NCI-H128 (cell line): ENCODE measurements around the gene MAGI1.

ENCODE experiments used
- DNase-seq: peaks from one replicate; lab custom pipeline; 2025; ENCODE audit not compliant: unreplicated experiment; lab: John Stamatoyannopoulos, UW

MAGI1 gene

DNA sequence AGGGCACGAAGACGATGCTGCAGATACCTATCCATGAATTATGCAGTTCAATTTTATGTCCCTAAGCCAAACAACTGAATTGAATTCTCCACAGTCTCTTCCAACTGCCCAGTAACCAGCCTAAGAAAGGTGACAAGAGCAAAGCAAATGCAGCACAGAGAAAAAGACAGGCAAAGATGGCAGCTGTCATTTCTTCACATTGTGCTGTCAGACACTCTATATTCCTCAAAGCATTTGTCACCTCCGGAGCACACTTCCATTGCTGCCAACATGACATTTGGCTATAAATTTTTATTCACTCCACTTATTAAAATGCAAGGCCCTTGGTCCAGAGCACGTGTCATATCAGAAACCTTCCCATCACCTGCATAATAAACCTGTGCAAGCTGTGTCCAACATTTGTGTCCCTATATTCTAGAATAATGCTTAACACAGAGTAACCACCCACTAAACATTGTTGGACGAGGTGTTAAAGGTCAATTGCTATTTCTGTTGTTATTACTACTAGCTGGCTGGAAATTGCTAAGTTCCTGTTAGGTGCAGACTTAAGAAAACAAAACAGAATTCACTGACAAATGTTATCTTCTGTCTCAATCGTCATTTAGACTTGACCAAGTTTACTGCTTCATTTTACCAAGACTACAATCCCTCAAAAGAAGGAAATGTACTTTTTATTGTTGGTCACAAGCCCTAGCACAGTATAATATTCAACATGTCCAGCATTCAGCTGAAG lies 89.7 kb downstream of the MAGI1 start:
- no peak for DNase-seq

DNA sequence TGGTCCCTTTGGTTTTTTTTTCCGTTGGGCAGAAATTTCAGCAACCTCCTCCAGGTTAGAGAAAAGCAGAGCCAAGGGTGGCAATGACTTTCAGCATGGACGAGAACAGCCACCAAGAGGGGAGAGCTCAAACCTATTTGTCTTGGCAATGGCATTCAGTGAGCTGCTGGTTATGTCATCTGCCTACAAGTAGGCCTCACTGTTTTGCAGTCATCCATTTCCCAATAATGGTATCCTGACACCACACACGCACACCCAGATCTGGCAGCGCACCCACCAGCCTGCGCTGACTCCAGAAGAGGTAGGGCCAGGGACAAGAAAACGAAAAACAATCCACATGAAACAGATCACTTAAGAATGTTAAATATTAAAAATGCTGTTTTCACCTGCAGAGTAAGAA lies 92.3 kb downstream of the MAGI1 start:
- DNase-seq: no peak

DNA sequence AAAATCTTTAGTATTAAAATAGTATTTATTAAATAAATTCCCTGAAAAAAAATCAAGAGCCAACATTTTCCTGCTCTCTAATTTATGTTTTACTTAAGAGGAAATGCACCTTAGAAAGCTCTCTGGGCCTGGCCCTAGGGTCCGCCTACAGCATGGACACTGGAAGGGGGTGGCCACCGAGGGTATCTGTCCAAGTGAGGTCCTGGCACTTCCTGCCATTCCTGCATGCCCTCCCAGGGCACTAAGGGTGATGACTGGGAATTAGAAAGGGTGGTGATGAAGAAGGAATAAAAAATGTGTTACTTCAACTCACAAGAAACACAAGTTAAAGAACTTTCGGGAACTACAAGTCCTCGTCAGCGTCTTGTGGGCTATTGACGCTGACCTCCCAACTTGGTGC lies 92.8 kb downstream of the MAGI1 start:
- no peak for DNase-seq

DNA sequence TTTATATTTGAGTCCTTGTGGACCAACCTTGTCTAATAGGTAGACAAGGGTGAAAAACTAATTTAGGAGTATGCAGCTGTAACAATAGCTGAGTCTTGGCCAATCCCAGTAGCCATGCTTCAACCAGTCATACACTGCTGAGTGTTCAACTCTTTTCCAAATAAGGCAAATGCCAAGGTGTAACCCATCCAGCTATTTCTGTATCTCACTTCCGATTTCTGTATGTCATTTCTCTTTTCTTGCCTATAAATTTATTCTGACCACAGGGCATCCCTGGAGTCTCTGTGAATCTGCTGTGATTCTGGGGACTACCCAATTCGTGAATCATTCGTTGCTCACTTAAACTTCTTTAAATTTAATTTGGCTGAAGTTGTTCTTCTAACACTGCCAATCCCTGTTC lies 93.2 kb downstream of the MAGI1 start:
- no peak for DNase-seq

GRCh38 chr3:65944252-65944651 lies 94.5 kb downstream of the MAGI1 start:
- DNase-seq: no peak

- no peak for DNase-seq
These were observed 98.9 kb downstream of the MAGI1 start for GRCh38 chr3:65939801-65940246.

DNA sequence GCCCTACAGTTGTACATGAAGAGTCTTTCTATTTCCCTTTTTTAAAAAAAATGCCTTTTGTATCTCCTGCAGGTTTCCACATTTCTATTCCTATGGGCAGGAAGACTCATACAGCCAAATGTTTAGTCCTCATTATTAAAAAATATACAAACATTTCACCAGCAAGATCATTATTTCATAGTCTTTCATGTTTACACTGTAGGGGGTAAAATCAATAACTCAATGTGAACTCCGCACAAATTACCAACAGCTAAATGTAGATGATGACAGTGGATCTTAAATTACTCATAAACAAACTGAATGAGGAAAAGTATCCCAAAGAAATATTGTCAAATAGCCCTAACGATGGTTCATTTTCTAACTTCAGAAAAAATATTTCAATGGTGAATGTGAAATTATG lies 99.5 kb downstream of the MAGI1 start:
- DNase-seq: no peak

GRCh38 chr3:65938676-65939075 lies 100.0 kb downstream of the MAGI1 start:
- no peak for DNase-seq

DNA sequence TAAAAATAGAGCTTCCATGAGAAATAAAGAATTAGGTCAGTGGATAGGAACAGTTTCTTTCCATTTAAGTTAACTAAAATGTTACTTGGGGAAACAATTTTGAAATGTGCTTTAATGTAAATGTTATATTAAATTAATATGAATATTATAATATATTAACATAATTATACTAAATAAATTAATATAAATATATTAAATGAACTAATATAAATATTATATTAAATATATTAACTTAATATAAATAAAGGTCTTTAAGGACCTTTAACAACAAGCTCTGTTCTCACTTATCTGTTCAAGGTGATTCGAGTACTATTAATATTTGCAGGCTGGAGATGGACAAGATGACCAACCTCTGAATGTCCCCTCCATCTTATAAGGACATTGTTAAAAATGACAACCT lies 100.6 kb downstream of the MAGI1 start:
- no peak for DNase-seq

- no peak for DNase-seq
These were observed 101.6 kb downstream of the MAGI1 start for GRCh38 chr3:65936908-65937638.

- no peak for DNase-seq
These were observed 103.0 kb downstream of the MAGI1 start for GRCh38 chr3:65935724-65936123.

DNA sequence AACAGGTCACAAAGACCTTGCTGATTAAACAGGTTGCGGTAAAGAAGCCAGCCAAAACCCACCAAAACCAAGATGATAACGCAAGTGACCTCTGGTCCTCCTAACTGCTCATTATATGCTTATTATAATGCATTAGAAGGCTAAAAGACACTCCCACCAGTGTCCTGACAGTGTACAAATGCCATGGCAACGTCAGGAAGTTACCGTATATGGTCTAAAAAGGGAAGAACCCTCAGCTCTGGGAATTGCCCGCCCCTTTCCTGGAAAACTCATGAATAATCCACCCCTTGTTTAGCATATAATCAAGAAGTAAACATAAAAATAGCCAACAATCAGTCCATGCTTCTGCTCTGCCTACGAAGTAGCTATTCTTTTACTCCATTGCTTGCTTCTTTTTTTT lies 108.1 kb downstream of the MAGI1 start:
- no peak for DNase-seq

DNA sequence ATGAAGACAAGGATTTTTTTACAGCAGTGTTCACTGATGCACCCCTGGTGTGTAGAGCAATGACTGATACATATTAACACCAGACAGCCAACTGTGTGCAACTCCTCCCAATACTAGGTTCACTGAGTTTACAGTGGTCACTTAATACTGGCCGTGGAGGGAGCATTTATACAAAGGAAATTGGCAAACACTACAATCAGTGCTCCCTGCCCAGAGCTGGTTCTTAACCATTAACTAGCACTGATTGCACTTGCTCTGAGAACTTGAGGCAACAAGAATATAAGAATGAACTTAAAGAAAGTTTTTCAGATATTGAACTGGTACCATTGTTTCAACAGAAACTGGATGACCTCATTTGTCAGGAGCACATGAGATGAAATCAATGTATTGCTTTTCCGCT lies 110.6 kb downstream of the MAGI1 start:
- DNase-seq: no peak

DNA sequence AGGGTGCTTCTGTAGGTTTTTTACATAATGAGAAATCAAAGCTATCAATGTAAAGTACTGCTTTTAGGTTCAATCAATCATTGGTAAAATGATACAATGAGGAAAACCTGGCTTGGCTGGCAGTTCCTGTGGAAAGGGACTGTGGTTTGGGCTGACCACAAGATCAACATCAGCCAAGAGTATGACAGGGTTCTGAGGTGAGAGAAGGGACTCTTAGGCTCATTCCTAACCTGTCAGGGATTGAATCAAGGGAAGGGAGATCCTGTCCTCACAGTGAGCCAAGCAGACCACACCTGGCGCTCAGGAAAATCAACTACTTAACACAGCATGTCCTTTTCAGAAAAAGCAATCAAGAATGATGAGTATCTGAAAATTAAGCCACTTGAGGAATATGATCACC lies 111.1 kb downstream of the MAGI1 start:
- DNase-seq: peak; percentile 54

DNA sequence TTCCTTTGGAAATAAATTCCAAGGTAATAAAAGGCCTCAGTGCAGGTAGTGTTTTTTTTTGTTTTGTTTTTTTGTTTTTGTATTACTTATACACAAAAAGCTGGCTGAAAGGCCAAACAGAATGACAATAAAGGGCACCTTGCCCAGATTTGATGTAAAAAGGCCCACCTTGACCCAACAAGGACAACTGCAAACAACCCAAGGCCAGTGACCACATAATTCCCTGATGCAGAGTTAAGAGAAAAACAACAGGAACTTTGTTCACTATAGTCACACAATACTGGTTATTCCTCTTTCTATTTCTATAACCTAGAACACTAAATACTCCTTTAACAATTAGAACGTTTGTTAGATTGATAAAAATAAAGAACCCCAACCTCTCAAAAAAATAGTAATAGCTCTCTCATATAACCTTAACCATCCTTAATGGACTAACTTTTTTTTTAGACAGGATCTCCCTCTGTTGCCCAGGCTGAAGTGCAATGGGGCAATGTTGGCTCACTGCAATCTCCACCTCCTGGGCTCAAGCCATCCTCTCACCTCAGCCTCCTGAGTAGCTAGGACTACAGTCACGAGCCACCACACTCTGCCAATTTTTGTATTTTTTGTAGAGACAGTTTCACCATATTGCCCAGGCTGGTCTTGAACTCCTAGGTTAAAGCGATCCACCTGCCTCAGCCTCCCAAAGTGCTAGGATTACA lies 113.3 kb downstream of the MAGI1 start:
- no peak for DNase-seq

DNA sequence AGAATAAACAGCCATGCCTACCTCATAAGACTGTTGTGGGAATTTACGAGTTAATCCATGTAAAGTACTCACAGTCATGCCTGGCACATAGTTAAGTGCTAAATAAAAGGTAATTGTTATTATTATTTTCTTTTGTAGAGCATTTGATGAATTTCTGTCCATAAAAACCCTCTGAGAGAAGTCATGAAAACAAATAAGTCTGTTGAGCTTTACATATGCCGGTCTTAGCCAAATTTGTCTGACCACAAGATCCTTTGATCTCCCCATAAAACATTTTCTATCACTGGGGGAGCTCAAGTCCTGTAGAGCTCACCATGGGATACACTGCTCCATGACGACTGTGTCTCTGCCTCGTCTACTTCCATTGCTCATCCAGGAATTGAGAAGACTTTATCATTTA lies 114.0 kb downstream of the MAGI1 start:
- DNase-seq: no peak

- no peak for DNase-seq
These were observed 116.3 kb downstream of the MAGI1 start for GRCh38 chr3:65922441-65922840.

DNA sequence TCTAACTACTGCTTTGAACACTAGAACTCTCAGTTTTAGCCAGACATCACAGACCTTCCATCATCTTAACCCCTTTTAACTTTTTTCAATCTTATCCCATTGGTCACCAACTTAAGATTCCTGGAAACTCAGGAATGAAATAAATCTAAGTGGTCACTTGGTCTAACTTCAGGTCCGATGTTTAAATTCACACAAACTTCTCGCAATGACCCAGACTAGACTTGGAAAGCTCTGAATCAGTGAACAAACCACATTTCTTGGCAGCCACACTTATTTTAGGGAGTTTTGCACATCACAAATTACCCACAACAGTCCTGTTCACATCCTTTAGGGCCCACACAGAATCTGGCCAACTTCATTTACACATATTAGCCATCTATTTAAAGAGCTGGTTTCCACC lies 118.9 kb downstream of the MAGI1 start:
- DNase-seq: no peak

- DNase-seq: no peak
These were observed 123.2 kb downstream of the MAGI1 start for GRCh38 chr3:65915477-65915876.

DNA sequence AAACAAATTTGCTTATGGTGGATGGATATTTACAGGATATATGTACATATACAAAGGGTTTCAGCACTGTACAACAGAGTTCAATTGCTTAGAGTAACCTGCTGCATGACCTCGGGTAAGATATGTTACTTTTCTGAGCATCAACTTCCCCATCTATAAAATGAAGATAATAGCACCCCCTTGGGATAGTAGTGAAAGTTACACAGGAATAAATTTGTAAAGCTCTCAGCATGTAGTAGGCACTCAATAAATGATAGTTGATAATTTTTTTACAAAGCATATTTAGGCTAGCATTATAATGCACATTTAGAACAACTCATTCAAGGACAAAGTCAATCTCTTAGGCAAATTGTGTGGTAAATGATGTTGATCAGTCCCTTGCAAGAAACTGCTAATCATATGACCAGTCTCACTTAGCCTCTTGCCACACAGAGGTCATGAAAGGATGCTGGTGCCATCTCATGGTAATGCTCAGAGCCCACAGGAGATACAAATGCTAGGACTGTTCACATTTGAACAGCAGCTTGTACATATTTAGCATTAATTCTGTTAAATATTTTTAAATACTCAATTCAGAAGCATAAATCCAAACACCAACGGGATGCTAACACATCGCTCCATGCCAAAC lies 123.9 kb downstream of the MAGI1 start:
- no peak for DNase-seq

DNA sequence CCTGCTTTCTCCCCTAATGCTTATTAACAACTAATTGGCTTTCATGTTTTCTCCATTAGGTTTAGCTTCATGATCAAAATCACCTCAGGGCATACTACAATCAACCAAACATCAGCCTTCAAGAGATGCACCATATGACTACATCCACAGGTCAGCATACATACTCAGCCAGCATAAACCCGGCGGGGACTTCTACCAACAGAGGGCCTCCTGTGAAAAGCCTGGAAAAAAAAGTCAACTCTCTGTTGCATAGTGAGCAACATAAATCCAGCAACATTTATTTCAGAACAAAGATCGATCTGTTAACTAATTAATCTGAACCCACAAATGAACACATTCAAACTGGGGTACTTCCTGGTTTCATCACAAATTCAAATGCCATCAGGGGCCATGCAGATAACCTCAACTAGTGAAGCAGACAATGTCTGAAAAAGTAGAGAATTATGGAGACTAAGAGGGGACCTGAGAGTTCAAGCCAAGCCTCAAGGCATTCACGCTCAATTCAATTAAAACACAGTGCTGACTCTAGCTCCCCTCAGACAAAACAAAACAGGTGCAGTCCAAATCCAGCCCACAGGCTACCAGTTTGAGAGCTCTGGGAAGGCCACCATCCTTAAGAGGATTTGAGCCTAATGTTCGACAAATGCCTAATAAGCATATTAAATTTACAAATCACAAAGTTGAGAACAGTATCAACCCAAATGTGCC lies 124.5 kb downstream of the MAGI1 start:
- DNase-seq: no peak
